ENCODE data around the gene GPRIN3. TPM values are rescaled to one million over a fixed set of nuclear protein-coding genes. Genes with fewer than 3 reads are reported as not detected.

Gene GPRIN3
- total RNA-seq, 1 donor from 2014 or later = 6.1 TPM

GRCh38 chr4:89351201-89351600, 43.6 kb upstream of the GPRIN3 start:
- peaks cover 3% of the 10 kb centered on the region for H3K9me3 ChIP-seq
- DNase-seq (ENCODE audit: extremely low spot score in 2 of 2) = no peak
- TF ChIP-seq CTCF (IDR thresholded peaks at IDR 0.05) (no peak), POLR2AphosphoS5 (IDR thresholded peaks at IDR 0.05; ENCODE audit: insufficient read depth in 1 of 2, low read depth in 1 of 2) (no peak), POLR2A (IDR thresholded peaks at IDR 0.05) (no peak)
- no peak overlapping the region for H3K27ac ChIP-seq
- H3K4me1 ChIP-seq = no peaks in the 10 kb centered on the region
- no peaks in the 10 kb centered on the region for H3K36me3 ChIP-seq
- intact Hi-C loops (cut with DNase I) = no loop called here
- no peak overlapping the region for H3K4me3 ChIP-seq
- no peaks in the 10 kb centered on the region for H3K27me3 ChIP-seq

- intact Hi-C loops (cut with DNase I) = no loop called here
- DNase-seq (ENCODE audit: extremely low spot score in 2 of 2) = no peak
- Histone ChIP-seq H3K4me1 (no peaks in the 10 kb centered on the region), H3K4me3 (no peak overlapping the region), H3K9me3 (peaks cover 3% of the 10 kb centered on the region), H3K27me3 (no peaks in the 10 kb centered on the region), H3K27ac (no peak overlapping the region), H3K36me3 (no peaks in the 10 kb centered on the region)
- no peak for TF ChIP-seq CTCF (IDR thresholded peaks at IDR 0.05)
Observed at GRCh38 chr4:89347363-89348025, 39.9 kb upstream of the GPRIN3 start.

GRCh38 chr4:89344571-89344970, 37.0 kb upstream of the GPRIN3 start:
- no peak overlapping the region for H3K4me3 ChIP-seq
- H3K9me3 ChIP-seq = peaks cover 3% of the 10 kb centered on the region
- H3K27ac ChIP-seq = no peak overlapping the region
- DNase-seq (ENCODE audit: extremely low spot score in 2 of 2) = no peak
- no peaks in the 10 kb centered on the region for H3K27me3 ChIP-seq
- H3K4me1 ChIP-seq = no peaks in the 10 kb centered on the region
- H3K36me3 ChIP-seq = no peaks in the 10 kb centered on the region
- no peak for TF ChIP-seq CTCF (IDR thresholded peaks at IDR 0.05)
- TF ChIP-seq POLR2AphosphoS5 (IDR thresholded peaks at IDR 0.05; ENCODE audit: insufficient read depth in 1 of 2, low read depth in 1 of 2) = no peak
- TF ChIP-seq POLR2A (IDR thresholded peaks at IDR 0.05) = no peak
- intact Hi-C loops (cut with DNase I) = no loop called here

GRCh38 chr4:89338206-89338605, 30.6 kb upstream of the GPRIN3 start:
- Histone ChIP-seq H3K9me3 (no peaks in the 10 kb centered on the region), H3K27ac (no peak overlapping the region), H3K4me3 (no peak overlapping the region), H3K4me1 (no peaks in the 10 kb centered on the region), H3K27me3 (no peaks in the 10 kb centered on the region), H3K36me3 (no peaks in the 10 kb centered on the region)
- DNase-seq (ENCODE audit: extremely low spot score in 2 of 2) = no peak
- intact Hi-C loops (cut with DNase I) = no loop called here
- no peak for TF ChIP-seq CTCF (IDR thresholded peaks at IDR 0.05)
- no peak for TF ChIP-seq POLR2AphosphoS5 (IDR thresholded peaks at IDR 0.05; ENCODE audit: insufficient read depth in 1 of 2, low read depth in 1 of 2)
- TF ChIP-seq POLR2A (IDR thresholded peaks at IDR 0.05) = no peak

- Histone ChIP-seq H3K9me3 (no peaks in the 10 kb centered on the region), H3K4me1 (no peaks in the 10 kb centered on the region), H3K27me3 (no peaks in the 10 kb centered on the region), H3K36me3 (no peaks in the 10 kb centered on the region), H3K27ac (no peak overlapping the region), H3K4me3 (no peak overlapping the region)
- TF ChIP-seq POLR2AphosphoS5 (IDR thresholded peaks at IDR 0.05; ENCODE audit: insufficient read depth in 1 of 2, low read depth in 1 of 2) (no peak), CTCF (IDR thresholded peaks at IDR 0.05) (no peak), POLR2A (IDR thresholded peaks at IDR 0.05) (no peak)
- no peak for DNase-seq (ENCODE audit: extremely low spot score in 2 of 2)
- intact Hi-C loops (cut with DNase I) = no loop called here
Observed at GRCh38 chr4:89337681-89338080, 30.1 kb upstream of the GPRIN3 start.

All from vagina (tissue), 2 donors.